Chondrocyte (in vitro differentiated cells): ENCODE data around the gene MPDZ. TPM values are rescaled to one million over a fixed set of nuclear protein-coding genes. Genes with fewer than 3 reads are reported as not detected.

Experiments used
- DNase-seq: peaks from one replicate; pipeline ENCODE4 v3.0.0; 2021; ENCODE audit warnings: mixed read lengths, low spot score
- H3K27ac Mint-ChIP-seq: one replicate; pipeline ENCODE4 v1.8.0; 2021; ENCODE audit warnings: mild to moderate bottlenecking, moderate library complexity, mixed read lengths; ENCODE audit not compliant: unreplicated experiment
- H3K27me3 Mint-ChIP-seq: 2 replicates; pipeline ENCODE4 v1.8.0; 2021; ENCODE audit warnings: low read depth, mixed read lengths
- H3K36me3 Mint-ChIP-seq: 2 replicates; pipeline ENCODE4 v1.8.0; 2021; ENCODE audit warnings: low read depth, mixed read lengths
- H3K4me1 Mint-ChIP-seq: 2 replicates; pipeline ENCODE4 v1.8.0; 2021; ENCODE audit warnings: low read depth, mild to moderate bottlenecking, mixed read lengths
- H3K4me3 Mint-ChIP-seq: one replicate; pipeline ENCODE4 v1.8.0; 2021; ENCODE audit warnings: mild to moderate bottlenecking, moderate library complexity, mixed read lengths; ENCODE audit not compliant: unreplicated experiment
- H3K9me3 Mint-ChIP-seq: 2 replicates; pipeline ENCODE4 v1.8.0; 2021; ENCODE audit warnings: low read depth, mixed read lengths
- CTCF ChIP-seq: fragments of 200-600 bp; sonication (generic); IDR thresholded peaks from 2 replicates; pipeline ENCODE4 v1.5.0; 2021; ENCODE audit warnings: antibody characterized with exemption, mild to moderate bottlenecking, moderate library complexity
- long read RNA-seq: library from polyadenylated mRNA; stranded (forward); transcript quantifications from one replicate; pipeline ENCODE4 v2.0.0, GENCODE V29; 2021
- total RNA-seq: library from RNA; stranded (reverse); gene quantifications from 3 replicates; pipeline ENCODE4 v1.2.1, GENCODE V29; 2021

Gene MPDZ
- 42.5 to 60.4 TPM (median 46.9 TPM) in 3 replicates for total RNA-seq
- long read RNA-seq, partial matches to known transcripts, result 4 of 14 reads
- long read RNA-seq, other reads (novel, unspliced or antisense), result 10 of 14 reads

GRCh38 chr9:13279284-13280141 is at the start of gene MPDZ:
Gene MPDZ (minus strand): TSS chr9:13279692. CDS start chr9:13250315, 29,377 bp downstream.
- Mint-ChIP-seq H3K36me3 (no peaks in the 10 kb centered on the region), H3K27ac (peak within 1 kb of the TSS; percentile 98), H3K27me3 (no peaks in the 10 kb centered on the region), H3K4me3 (peak within 1 kb of the TSS; percentile 93), H3K4me1 (peaks cover 70% of the 10 kb centered on the region), H3K9me3 (peaks cover 6% of the 10 kb centered on the region)
- no peak for TF ChIP-seq CTCF
- no peak for DNase-seq

GRCh38 chr9:13324988-13325387 is 45.5 kb upstream of the MPDZ start:
- H3K27me3 Mint-ChIP-seq, result no peaks in the 10 kb centered on the region
- no peak overlapping the region for H3K27ac Mint-ChIP-seq
- no peaks in the 10 kb centered on the region for H3K36me3 Mint-ChIP-seq
- H3K4me3 Mint-ChIP-seq, result no peak overlapping the region
- no peaks in the 10 kb centered on the region for H3K9me3 Mint-ChIP-seq
- no peaks in the 10 kb centered on the region for H3K4me1 Mint-ChIP-seq
- DNase-seq, result no peak
- no peak for TF ChIP-seq CTCF

- no peak overlapping the region for H3K4me3 Mint-ChIP-seq
- no peak overlapping the region for H3K27ac Mint-ChIP-seq
- no peaks in the 10 kb centered on the region for H3K4me1 Mint-ChIP-seq
Measured at GRCh38 chr9:13322828-13323550, 43.5 kb upstream of the MPDZ start.

GRCh38 chr9:13318027-13318426 is 38.5 kb upstream of the MPDZ start:
- H3K4me1 Mint-ChIP-seq, result no peaks in the 10 kb centered on the region
- no peak overlapping the region for H3K4me3 Mint-ChIP-seq

More at GRCh38 chr9:13322828-13323550, 43.5 kb upstream of the MPDZ start:
- Mint-ChIP-seq H3K27me3 (no peaks in the 10 kb centered on the region), H3K36me3 (no peaks in the 10 kb centered on the region), H3K9me3 (peaks cover 7% of the 10 kb centered on the region)
- TF ChIP-seq CTCF, result no peak
- no peak for DNase-seq

More at GRCh38 chr9:13318027-13318426, 38.5 kb upstream of the MPDZ start:
- Mint-ChIP-seq H3K36me3 (no peaks in the 10 kb centered on the region), H3K9me3 (peaks cover 7% of the 10 kb centered on the region), H3K27me3 (no peaks in the 10 kb centered on the region), H3K27ac (no peak overlapping the region)
- DNase-seq, result no peak
- TF ChIP-seq CTCF, result no peak
